Activated naive CD4-positive, alpha-beta T cell treated with anti-CD3 and anti-CD28 coated beads, Interleukin-2, amount 50 U/mL, for 16 hours (primary cell): Measurements from ENCODE around the gene CDKN2AIP.
A peak's percentile ranks its signal among the peaks of the same experiment; 100 is the strongest.

Source experiments
- DNase-seq: peaks from one replicate; pipeline ENCODE4 v3.0.0-alpha.2; 2020

CDKN2AIP gene

GRCh38 chr4:183444214-183445096, at the start of gene CDKN2AIP:
CDKN2AIP (plus strand) TSS chr4:183444636; CDS start chr4:183444798, 162 bp downstream.
- peak; percentile 93 for DNase-seq

- no peak for DNase-seq
These were observed 49.0 kb upstream of the CDKN2AIP start for GRCh38 chr4:183395395-183395794.

DNA sequence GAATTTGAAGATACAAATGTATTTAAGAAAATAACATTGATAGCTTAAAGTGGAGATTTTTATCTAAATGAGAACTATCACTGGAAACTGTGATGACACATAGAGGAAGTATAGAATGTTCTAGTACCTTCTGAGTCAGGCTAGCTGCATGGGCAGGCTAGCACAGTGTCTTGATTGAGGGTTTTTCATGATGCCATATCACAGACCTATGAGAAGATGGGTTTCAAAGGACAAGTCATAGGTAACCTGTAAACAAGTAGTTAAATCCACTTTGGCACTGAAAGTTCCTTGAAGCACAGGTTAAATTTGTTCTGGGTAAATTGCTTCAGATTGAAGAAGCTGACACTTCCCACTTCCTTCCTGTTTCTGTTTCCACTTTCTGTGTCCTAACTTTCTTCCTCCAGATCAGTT, 48.2 kb upstream of the CDKN2AIP start:
- DNase-seq = no peak

GRCh38 chr4:183397741-183398297, 46.6 kb upstream of the CDKN2AIP start:
- no peak for DNase-seq

- DNase-seq = peak; percentile 70
These were observed 45.9 kb upstream of the CDKN2AIP start for GRCh38 chr4:183398298-183399125.

GRCh38 chr4:183399126-183399522, 45.3 kb upstream of the CDKN2AIP start:
- DNase-seq = no peak

GRCh38 chr4:183399616-183400015, 44.8 kb upstream of the CDKN2AIP start:
- no peak for DNase-seq

- DNase-seq = no peak
These were observed 44.4 kb upstream of the CDKN2AIP start for GRCh38 chr4:183400035-183400434.

DNA sequence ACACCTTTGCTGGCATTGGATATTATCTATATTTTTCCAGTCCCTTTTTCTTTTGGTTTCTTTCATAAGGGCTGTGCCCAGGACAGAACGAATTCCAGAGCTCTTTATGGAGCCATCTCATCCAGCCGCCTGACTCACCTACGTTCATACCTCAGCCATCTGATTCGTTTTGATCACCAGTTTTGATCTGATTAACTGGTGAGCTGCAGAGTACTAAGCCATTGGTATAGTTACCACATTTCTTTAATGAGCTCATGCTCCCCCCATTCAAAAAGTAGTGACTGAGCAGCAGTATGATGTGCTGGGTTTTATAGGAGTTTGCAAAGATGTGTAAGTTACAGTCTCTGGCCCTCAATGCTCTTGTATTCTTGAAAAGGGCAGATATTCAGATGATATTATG, 43.0 kb upstream of the CDKN2AIP start:
- DNase-seq = no peak

- no peak for DNase-seq
These were observed 41.7 kb upstream of the CDKN2AIP start for GRCh38 chr4:183402771-183403170.

DNA sequence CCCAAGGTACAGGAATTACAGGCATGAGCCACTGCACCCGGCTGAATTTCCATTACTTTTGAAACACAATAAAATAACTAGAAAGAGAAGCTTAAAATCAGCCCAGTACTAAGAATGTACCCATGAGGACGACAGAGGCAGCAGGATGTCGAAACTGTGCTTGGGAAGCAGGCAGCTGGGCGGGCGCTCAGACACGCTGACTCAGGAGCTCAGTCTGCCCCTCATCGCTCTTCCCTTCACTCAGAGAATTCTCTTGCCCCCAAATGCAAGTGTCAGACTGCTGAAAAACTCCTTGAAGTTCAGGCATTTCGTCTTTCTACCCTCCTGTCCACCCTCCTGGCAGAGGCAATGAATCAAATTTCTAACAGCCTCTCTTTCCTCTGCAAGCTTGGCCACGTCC, 41.0 kb upstream of the CDKN2AIP start:
- DNase-seq = no peak

DNA sequence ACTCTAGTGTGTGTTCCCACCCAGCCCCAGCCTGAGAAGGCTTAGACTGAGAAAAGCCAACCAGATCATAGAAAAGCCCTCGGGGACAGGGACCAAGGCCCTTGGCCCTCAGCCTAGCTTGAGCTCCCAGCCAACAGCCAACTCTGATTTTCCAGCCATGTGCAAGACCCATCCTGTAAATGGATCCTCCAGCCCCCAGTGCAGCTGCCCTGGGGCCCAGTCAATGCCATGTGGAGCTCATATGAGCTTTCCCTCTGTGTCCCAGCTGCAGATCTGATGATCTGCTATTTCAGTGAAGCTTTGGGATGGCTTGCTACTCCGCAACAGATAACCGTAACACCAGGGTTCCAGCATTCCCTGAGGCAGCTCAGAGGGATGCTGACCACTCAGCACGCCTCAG, 40.5 kb upstream of the CDKN2AIP start:
- DNase-seq = no peak

DNA sequence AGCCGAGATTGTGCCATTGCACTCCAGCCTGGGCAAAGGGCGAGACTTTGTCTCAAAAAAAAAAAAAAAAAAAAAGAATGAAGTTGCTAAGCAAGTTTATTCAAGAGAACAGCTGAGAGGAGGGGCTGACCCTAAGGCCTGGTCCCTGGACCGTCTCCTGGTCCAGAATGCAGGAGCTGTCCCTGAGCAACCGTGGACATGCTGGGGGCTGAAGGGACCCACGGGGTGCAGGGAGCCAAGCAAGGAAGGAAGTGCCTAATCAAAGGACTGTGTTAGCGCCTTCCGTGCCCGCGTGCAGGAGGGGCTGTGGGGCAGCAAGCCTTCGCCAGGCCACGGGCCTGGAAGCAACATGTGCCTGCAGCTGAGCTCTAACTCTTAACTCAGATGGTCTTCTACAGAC, 39.1 kb upstream of the CDKN2AIP start:
- no peak for DNase-seq

- DNase-seq = peak; percentile 92
These were observed 37.3 kb upstream of the CDKN2AIP start for GRCh38 chr4:183407128-183407585.

- no peak for DNase-seq
These were observed 36.6 kb upstream of the CDKN2AIP start for GRCh38 chr4:183407635-183408464.

DNA sequence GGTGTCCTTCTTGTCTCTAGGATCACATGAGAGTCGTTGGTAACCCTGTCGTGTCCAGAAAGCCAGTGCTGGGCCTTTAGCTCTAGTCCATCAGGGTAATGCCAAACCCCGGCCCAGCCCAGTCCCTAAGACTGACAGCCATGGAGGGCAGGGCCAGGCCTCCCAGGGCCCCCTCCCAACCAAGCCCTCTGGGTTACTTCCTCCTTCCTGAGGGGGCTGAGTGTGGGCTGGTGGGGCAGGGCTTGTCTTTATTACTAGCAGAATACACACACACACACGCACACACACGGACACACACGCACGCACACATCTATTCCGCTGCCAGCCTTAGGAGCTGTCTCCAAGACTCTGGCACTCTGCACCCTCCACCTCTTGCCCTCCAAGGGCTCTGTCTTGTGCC, 35.6 kb upstream of the CDKN2AIP start:
- no peak for DNase-seq

GRCh38 chr4:183409483-183409882, 35.0 kb upstream of the CDKN2AIP start:
- DNase-seq = no peak

GRCh38 chr4:183409934-183410333, 34.5 kb upstream of the CDKN2AIP start:
- DNase-seq = no peak

DNA sequence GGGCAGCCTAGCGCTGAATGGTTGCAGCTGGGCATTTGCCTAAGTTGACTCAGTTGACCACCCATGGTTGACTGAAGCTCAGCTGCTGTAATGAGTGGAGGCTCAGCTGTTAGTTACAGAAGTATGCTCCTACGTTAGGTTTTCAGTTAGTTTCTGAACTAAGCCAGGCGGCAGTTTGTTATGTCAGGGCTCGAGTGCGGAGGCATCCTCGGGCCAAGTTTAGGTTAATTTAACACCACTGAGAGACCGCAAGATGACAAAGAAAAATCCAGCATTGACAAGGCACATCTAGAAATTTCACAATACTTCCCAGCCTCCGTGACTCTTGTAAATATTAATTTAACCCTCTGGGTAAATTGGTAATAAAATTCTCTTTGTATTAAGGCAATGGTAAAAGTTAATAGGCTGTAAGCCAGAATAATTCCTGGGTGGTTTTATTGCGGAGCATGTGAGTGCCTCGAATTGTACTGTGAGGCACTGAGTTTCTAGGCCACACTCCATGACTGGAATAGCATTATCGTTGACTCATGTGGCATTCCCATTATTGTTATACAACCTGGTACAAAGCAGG, 33.1 kb upstream of the CDKN2AIP start:
- DNase-seq = no peak

- no peak for DNase-seq
These were observed 31.6 kb upstream of the CDKN2AIP start for GRCh38 chr4:183412821-183413220.

DNA sequence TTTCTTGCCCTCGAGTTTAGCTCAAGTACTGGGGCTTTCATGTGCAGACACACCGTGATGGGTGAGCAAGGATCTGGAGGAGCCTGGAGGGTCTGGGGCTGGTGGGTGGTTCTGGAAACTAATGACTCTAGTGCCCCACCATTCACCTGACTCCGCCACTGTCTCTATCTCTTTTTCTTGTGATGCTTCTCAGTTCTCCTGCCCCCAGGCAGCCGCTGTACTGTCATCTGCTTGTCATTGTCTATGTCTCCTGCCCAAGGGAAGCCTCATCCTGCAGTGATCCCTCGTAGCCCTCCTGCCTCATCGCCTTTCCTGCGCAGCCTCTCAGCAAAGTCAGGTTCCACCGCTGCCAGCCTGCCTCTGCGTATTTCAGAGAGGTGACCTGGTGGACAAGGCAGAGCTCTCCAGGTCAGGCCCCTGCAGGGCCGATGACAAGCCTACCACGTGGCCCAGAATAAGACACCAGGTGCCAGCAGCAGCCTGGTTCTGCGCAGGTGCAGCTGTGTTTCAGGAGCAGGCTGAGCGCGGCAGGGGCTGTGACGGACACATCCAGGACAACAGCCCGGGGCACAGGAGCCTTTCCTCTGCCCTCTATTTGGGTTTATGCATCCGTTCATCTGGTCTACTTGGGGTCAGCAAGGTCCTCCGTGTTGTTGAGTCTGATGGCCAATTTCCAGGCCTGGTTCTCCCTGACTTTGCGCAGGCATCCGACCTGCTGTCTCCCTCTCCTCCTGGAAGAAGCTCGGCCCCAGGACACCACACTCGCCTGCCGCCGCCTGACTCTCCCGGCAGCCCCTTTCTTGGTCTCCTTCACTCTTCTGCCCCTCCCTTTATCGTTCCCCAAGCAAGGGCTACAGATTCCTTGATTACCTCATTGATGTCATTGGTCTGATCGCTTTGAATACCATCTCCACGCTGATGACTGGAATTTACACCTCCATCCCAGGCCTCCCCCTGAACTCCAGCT, 30.9 kb upstream of the CDKN2AIP start:
- DNase-seq = no peak
